HG03460 (cell line): ENCODE measurements around the gene VWDE.
"Not testable (repeated sequence)": the region's sequence is repeated elsewhere in the genome, so short reads cannot be mapped to it uniquely, and the experiment has no call there.

Experiments
- ATAC-seq: cut with Tn5 transposase; IDR thresholded peaks from one replicate; pipeline ENCODE4 v1.9.1; 2021; ENCODE audit not compliant: unreplicated experiment

The VWDE gene

DNA sequence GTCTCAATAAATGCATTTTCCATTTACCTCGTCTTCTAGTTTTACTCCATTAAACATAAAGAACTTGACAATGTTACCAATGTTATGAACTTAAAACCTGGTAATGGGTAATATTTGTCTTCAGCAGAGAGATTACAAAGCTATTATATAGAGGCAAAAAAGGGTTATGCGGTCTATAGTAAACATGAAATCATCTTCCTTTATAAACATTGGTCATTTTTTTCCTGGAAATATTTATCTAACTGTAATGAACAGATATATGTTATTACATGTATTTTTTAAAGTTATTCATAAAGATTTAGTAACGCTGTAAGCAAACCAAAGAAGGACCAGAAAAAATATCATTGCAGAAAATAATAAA is 1.3 kb downstream of the VWDE start:
- ATAC-seq, result no peak

DNA sequence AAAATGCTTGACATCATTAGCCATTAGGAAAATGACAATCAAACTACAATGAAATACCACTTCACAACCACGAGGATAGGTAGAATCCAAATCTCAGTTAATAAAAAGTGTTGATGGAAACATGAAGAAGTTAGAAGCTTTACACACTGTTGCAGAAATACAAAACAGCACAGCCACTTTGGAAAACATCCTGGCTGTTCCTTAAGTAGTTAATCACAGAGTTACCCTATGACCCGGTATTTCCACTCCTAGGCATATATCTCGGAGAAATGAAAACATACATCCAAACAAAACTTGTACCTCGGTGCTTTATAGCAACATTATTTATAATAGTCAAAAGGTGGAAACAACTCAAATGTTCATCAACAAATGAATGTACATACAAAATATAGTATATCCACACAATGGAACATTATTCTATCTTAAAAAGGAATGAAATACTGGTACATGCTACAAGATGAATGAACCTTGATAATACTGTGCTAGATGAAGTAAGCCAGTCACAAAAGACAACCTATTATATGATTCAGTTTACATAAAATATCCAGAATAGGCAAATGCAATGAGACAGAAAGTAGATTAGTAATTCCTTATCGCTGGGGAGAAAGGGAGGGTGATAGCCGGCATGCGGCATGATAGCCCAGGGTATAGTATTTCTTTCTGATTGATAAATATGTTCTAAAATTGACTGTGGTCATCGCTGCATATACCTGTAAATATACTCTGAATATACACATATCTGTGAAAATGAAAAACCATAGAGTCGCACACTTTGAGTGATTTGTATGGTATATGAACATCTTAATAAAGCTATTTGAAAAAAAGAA is 1.9 kb downstream of the VWDE start:
- no peak for ATAC-seq

DNA sequence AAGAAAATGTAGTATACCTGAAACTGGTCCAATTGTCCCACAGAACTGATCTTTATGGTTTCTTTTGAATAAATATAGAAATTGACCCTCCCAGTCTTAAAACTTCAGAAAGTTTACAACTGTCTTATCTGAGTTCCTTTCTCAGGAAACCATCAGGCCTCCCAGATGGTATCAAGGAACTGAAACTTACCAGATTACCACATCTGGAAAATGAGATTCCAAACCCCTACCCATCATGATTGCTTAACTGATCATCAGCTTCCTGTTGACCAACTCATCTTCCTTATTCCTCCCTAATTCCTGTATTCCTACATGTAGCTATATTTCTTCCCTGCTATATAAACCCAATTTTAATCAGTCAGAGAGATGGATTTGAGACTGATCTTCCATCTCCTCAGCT is 5.5 kb downstream of the VWDE start:
- no peak for ATAC-seq

DNA sequence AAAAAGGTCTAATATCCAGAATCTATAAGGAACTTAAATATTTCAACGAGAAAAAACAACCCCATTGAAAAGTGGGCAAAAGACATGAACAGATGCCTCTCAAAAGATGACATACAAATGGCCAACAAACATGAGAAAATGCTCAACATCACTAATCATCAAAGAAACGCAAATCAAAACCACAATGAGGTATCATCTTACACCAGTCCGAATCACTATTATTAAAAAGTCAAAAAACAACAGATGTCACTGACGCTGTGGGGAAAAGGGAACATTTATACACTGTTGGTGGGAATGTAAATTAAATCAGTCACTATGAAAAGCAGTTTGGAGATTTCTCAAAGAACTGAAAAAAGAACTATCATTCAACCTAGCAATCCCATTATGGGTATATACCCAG is 6.0 kb downstream of the VWDE start:
- no peak for ATAC-seq

DNA sequence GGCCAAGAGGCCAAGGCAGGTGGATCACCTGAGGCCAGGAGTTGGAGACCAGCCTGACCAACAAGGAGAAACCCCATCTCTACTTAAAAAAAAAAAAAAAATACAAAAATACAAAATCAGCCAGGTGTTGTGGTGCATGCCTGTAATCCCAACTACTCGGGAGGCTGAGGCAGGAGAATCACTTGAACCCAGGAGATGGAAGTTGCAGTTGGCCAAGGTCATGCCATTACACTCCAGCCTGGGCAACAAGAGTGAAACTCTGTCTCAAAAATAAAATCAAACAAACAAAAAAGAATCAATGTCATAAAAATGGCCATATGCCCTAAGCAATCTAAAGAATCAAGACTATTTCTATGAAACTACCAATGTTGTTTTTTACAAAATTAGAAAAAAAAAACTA is 7.0 kb downstream of the VWDE start:
- ATAC-seq, result not testable (repeated sequence)

DNA sequence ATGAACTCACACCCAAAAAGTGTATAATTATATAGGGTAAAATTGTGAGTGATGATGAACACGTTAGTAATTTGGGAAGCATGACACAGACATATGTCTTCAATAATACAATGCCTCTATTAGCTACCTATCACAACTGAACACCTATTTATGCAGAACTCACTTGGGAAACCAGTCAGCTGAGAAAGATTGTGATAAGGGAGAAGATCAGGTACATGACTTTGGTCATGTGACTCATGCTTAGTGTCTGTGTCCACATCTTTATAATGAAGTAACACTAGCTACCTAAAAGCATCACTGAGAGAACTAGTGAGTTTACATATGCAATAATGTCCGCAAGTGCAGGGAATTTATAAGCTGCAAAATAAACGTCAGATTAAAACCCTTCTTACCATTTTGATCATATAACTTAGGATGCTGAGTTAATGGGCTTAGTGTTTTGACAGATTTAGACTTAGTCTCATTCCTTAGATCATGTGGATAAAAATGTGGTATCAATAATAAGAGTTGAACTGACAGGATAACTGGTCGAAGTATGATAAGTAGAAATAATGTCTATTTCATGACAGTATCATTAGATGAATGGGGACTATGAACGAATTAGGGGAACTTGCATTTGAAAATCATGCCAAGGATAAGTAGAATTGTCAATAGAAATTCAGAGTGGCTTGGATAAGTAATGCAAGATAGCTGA is 11.6 kb downstream of the VWDE start:
- ATAC-seq, result no peak

DNA sequence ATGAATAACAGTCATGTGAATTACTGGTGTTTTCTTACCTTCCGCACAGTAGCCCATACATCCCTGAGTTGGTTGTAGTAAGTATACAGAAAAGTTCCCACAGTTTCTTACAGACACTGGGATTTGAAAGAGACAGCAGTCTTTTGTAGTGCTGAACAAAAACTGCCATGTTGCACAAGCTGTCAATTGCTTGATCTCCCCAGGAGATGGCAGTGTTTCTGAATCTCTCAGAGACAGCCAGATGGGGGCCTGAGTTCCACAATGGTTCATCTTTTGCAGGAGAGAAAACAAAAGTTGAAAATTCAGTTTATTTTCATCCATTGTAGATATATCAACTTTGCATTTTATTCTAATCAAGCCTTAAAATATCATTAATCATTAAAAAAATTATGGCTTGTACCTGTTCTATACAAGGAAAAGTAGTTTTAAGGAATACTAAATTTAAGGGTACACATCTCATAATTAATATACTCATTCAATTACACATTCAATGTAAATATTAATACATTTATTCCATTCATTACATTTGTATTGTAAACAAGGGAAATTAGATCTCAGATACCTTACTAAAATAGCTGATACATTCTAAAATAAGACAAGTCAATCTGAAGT is 14.5 kb downstream of the VWDE start:
- ATAC-seq, result peak; percentile 94

DNA sequence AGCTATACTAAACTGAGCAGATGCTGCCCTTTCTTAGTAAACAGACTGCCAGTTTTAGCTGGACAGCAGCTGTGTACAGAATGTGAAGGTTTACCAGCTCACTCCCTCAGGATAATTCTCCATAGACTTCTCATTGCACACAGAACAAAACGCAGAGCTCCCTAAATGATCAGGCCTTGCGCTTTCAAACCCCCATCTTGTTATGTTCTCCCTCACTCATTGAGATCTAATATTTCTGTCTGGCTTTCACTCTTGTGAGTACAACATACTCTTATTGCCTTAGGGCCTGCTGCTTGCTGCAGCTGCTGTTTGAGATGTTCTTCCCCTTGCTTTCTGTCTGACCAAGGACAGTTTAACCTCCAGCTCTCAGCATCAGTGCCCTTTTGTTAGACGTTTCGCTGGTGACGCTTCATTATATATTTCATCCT is 17.3 kb downstream of the VWDE start:
- no peak for ATAC-seq

DNA sequence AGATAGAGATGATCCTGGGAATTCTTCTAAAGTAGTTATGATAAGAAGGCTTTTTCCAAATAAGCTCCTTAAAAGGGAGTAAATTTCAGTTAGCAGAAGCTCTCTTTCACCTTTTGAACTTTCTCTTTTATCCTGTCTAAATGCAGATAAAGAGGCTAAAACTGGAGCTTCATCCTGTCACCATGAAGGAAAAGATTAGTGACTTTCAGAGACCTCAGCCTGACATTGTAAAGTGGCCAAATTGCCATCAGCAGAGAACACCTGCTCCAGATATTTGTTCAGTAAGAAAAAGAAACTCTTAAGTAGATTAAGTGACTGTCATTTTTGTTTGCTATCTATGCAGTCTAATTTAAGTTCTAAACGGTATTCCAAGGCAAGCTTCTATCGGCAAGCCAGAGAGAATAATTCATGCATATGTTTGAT is 18.3 kb downstream of the VWDE start:
- ATAC-seq, result no peak

DNA sequence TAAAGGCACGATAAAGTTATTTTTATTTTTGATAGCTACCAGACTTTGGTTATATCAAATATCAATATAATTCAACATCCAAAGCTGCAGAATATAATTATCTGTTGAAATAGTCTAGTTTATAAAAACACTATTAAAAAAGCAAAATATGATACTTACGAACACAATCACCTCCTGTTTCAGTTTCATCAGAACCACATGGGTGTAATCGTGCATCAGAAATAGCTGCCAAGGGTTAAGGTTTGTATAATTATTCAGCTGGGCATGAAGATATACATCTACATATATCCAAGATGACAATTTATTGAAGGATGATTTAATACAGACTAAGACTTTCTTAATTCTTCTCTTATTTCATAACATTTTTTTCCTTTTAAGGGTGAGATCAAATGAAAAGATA is 20.3 kb downstream of the VWDE start:
- no peak for ATAC-seq

DNA sequence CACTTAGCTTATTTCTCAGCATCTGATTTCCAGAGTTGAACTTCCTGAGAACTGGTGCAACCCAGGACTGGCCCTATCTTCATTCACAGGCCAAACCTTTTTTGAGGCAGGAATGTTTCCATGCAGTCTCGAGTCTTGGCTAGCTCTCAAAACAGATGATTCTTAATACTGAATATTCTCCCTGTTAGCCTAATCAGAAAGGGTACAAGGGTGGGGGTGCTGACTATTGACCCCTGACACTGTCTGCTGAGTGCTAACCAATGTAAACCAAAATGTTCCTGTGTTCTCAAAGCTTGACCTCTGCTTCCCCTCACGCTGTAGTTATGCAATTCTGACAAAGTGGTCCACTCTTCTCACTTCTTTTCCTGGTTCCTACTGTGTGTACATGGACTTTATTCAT is 25.3 kb downstream of the VWDE start:
- ATAC-seq, result no peak

DNA sequence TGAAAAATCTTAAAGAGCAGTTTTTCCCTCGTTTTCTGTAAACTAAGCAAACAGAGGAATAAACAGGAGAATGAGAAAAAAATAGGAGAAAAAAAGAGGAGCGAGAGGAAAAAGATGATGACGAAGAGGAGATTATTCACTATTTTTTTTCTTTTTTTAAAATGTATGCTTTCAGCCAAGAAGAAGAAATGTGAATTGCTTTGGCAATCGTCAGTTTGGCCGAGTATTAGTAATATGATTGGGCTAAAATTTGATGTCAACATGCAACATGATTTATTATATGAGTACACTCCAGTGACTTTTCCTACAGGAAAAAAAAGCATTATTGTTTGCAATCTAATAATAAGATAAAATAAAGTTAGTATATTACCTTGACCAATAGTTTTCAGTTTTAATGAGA is 26.3 kb downstream of the VWDE start:
- ATAC-seq, result no peak

DNA sequence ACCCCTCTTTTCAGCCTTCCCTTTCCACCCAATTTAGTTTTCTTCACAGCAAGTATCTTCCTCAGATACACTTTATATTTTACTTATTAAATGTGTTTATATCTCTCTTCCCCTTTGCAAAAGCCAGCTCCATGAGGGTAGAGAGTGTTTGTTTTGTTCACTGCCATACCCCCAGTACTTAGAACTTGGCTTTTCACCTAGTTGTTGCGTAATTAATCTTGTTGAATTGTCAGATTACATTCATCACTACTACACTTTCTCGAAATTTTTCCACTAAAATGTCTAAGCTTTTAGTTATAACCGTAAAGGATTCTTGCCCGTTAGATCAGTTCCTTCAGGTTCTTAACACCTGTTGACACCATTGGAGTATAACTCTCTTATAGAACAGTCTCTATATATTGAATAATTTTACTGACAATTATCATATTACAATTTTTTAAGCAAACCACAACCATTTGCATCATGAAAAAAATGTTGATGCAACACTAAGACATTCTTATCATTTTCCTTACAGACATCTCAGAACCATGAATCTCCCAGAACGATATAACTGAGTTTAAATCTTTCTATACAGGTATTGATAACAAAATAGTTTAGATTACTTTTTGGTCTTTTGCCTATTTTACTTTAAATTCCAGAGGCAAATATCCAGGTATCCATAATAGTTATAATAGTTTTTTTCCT is 29.9 kb downstream of the VWDE start:
- ATAC-seq, result no peak

DNA sequence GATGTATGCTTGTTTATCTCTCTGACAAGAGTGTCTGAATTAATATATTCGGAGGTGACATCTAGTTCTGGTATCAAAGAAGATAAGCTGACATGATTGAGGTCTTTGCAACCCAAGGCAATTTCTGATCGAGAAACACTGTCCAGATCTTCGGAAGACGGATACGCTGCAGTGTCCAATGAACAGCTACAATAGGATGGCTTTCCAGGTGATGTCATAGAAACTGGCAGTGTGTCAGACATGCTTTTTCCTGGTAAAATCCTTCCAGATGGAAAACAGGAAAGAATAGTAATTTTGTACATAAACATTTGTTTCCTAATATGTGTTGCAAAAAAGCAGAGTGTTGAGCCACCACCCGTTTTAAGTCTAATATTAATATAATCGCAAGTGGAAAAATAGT is 33.4 kb downstream of the VWDE start:
- no peak for ATAC-seq

DNA sequence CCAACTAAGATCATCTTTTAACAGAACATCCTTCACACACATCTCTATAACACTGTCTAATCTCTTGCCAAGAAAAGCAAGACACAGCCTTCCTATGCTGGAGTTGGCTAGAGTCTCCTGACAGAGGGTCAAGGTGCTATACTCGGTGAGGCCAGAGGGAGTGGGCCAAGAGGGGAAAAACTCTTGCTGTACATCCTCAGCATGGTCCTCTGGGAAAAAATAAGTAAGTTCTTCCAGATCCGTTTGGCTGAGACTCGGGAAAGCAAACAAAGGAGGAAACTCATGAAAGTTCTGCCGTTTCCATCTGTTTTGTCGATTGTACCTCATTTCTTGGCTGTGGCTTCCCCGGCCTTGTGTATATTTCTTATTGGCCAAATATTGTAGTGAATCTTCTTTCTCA is 33.9 kb downstream of the VWDE start:
- ATAC-seq, result no peak

DNA sequence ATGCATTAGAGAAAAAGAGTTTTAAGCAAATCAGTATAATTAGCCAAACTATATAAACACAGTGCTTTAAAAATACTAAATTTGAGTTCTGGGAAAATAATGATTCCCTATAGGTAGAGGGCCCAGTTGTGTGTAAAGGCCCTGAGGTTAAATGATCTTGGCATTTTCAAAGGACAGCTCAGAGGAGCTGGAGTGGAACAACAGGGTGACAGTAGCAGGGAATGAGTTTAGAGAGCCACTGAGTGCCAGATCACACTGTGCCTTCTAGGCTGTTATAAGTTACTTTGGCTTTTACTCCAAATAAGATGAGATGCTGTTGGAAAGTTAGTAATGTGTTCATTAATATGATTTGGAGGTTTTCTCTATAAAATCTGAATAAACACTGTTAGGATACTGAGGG is 34.6 kb downstream of the VWDE start:
- no peak for ATAC-seq

DNA sequence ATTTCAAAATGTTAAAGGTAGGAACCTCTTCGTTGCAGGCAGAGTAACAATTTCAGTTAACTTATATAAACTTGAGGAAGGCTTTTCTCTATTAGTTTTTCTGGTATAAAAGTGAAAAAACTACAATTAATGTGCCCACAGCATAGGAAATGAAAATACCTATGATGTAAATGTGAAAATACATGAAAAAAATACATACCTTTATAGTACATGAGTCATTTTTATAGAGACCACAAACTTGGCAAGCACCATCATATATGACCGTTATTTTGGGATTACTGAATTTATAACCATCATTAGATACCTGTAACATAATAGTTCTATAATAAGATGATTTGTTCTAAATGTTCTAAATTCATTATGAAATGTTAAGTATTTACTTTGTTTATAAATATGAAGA is 42.7 kb downstream of the VWDE start:
- no peak for ATAC-seq

DNA sequence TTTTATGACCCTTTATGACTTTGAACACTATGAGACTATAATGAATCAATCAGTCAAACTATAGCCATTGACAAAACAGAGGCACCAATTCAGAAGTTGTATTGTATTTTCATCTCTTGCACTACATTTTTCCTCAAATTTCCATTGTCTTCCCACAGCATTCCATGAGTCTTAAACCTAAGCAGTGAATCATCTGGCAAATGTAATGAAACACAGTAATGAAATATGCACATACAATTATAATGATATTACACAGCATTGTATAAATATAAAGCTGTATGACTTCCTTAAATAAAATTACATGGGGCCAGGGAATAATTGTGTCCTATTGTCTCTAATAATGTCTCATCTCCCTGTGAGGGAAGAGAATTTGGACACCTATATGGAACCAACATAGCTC is 45.0 kb downstream of the VWDE start:
- ATAC-seq, result no peak

DNA sequence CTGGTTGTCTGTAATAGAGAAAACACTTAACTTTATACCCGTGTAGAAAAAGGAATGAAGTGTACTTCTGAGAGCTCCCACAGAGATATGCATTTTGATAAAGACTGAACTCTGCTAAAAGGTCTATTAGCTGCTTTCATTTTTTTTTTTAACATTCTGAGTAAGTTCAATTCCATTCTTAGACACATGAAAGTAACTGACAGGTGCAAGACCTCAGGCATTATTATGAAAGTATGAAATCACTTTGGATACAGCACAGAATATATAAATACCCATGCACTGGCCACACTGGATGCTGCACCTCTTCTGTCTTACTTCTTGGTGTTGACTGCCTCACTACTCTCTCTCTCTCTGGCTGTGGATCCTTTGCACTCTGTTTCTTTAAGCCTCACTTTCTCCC is 46.2 kb downstream of the VWDE start:
- no peak for ATAC-seq

DNA sequence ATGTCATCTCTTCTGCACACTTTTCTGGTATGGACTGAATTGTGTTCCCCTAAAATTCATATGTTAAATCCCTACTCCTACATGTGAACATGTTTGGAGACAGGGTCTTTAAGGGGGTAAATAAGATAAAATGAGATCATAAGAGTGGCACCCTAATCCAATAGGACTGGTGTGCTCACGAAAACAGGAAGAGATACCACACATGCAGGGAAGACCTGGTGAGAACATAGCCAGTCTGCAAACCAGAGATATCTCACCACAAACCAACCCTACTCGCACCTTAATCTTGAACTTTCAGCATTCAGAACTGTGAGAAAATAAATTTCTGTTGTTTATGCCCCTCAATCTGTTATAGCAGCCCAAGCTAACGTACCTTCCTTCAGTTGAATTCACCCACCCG is 51.8 kb downstream of the VWDE start:
- no peak for ATAC-seq

DNA sequence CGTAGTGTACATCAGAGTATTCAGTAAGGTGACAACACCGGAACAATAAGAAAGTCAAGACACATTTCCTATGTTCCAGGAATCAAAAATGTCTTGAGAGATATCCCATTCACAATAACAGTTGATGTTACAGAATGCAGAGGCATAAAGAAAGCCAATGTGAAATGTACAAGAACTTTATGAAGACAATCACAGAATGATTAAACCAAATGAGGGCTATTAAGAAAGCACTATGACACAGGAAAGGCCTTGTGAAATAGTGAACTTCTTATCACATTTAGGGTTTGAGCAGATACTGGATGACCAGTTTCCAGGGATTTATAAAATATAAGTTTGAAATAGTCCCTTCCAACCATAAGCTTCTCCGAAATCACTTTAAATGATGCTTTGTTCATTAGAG is 52.7 kb downstream of the VWDE start:
- no peak for ATAC-seq

DNA sequence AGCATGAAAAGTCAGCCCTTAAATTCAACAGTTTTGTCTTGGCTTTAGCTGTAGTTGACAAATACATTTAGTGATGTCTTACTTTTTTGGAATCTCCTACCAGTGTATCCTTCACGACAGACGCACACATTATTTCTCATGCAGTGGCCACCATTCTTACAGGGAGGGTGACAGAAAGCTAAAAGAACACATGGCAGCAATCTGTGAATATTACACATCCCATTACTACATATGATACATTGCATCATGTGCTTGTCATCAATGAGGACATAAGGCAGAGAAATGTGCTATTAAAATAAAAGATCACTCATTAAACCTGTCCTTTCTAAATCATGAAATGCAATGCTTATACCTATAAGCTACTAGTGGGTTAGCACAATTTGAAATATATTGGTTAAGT is 66.6 kb downstream of the VWDE start:
- ATAC-seq, result no peak
